ENCODE measurements around the gene GPR39. TPM values are rescaled to one million over a fixed set of nuclear protein-coding genes. Genes with fewer than 3 reads are reported as not detected.

GPR39 gene
- total RNA-seq, 1 donor from 2014 or later = 1.0 TPM

DNA sequence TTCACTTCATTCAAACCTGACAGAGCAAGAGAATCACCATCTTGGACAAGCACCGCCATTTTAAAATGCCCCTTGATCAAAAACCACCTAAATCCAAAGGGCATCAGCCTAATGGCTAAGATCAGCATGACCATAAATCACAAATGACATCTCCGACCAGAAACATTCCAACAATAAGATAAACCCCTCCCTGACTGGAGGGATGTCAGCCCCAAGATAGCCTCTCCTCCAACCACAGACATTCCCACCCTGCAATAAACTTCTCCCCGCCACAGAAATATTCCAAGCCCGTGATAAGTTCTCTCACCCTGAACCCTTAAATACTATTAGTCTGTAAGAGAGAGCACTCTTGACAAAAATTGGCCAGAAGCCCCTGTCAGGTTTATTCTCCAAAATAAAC, 275.0 kb downstream of the GPR39 start:
- TF ChIP-seq, protein P1, sequence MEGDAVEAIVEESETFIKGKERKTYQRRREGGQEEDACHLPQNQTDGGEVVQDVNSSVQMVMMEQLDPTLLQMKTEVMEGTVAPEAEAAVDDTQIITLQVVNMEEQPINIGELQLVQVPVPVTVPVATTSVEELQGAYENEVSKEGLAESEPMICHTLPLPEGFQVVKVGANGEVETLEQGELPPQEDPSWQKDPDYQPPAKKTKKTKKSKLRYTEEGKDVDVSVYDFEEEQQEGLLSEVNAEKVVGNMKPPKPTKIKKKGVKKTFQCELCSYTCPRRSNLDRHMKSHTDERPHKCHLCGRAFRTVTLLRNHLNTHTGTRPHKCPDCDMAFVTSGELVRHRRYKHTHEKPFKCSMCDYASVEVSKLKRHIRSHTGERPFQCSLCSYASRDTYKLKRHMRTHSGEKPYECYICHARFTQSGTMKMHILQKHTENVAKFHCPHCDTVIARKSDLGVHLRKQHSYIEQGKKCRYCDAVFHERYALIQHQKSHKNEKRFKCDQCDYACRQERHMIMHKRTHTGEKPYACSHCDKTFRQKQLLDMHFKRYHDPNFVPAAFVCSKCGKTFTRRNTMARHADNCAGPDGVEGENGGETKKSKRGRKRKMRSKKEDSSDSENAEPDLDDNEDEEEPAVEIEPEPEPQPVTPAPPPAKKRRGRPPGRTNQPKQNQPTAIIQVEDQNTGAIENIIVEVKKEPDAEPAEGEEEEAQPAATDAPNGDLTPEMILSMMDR (IDR thresholded peaks at IDR 0.05; ENCODE audit: partially characterized antibody, unreplicated experiment) = no peak

DNA sequence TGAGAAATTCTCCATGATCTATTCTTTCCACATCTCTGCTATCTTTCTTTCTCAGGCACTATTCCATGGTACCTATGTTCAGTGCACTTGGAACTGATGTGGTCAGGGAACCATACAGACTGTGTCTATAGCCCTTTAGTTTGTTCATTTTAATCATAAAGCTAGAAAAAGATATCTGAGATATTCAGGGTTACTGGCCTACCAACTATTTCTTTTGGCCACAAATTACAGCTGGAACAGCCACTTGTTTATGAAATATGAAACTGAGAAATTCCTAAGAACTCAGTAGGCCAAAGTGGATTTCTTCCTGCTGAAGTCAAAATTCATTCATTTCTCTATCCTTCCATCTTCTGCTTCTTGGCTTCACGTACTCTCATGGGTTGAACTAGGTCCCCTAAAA, 276.2 kb downstream of the GPR39 start:
- DNase-seq = no peak
- H3K27ac Mint-ChIP-seq (ENCODE audit: unreplicated experiment) = no peak overlapping the region

More for the DNA sequence above, 275.0 kb downstream of the GPR39 start:
- Mint-ChIP-seq H3K4me1 (ENCODE audit: low read depth, unreplicated experiment) (peaks cover 5% of the 10 kb centered on the region), H3K4me3 (ENCODE audit: unreplicated experiment) (no peak overlapping the region), H3K36me3 (ENCODE audit: unreplicated experiment) (no peaks in the 10 kb centered on the region), H3K9me3 (ENCODE audit: unreplicated experiment) (peaks cover 1% of the 10 kb centered on the region), H3K27me3 (ENCODE audit: unreplicated experiment) (no peaks in the 10 kb centered on the region), H3K27ac (ENCODE audit: unreplicated experiment) (no peak overlapping the region)
- no peak for DNase-seq

More for the DNA sequence above, 276.2 kb downstream of the GPR39 start:
- H3K4me1 Mint-ChIP-seq (ENCODE audit: low read depth, unreplicated experiment) = peaks cover 3% of the 10 kb centered on the region
- no peaks in the 10 kb centered on the region for H3K27me3 Mint-ChIP-seq (ENCODE audit: unreplicated experiment)
- no peaks in the 10 kb centered on the region for H3K36me3 Mint-ChIP-seq (ENCODE audit: unreplicated experiment)
- TF ChIP-seq, protein P1 (IDR thresholded peaks at IDR 0.05; ENCODE audit: partially characterized antibody, unreplicated experiment) = no peak
- no peak overlapping the region for H3K4me3 Mint-ChIP-seq (ENCODE audit: unreplicated experiment)
- peaks cover 1% of the 10 kb centered on the region for H3K9me3 Mint-ChIP-seq (ENCODE audit: unreplicated experiment)
